ENCODE measurements around the gene EPG5.
"Not testable (repeated sequence)": the region's sequence is repeated elsewhere in the genome, so short reads cannot be mapped to it uniquely, and the experiment has no call there.

Gene EPG5

GRCh38 chr18:45838302-45839070 lies 128.6 kb downstream of the EPG5 start:
- DNase-seq (ENCODE audit: low spot score) = no peak

GRCh38 chr18:45837283-45838070 lies 129.7 kb downstream of the EPG5 start:
- DNase-seq (ENCODE audit: low spot score) = no peak

GRCh38 chr18:45836242-45837205 lies 130.6 kb downstream of the EPG5 start:
- DNase-seq (ENCODE audit: low spot score) = no peak

- no peak for DNase-seq (ENCODE audit: low spot score)
These were observed 132.0 kb downstream of the EPG5 start for GRCh38 chr18:45835057-45835636.

- DNase-seq (ENCODE audit: low spot score) = no peak
These were observed 132.8 kb downstream of the EPG5 start for GRCh38 chr18:45834306-45834705.

GRCh38 chr18:45833846-45834245 lies 133.3 kb downstream of the EPG5 start:
- no peak for DNase-seq (ENCODE audit: low spot score)

- DNase-seq (ENCODE audit: low spot score) = no peak
These were observed 136.2 kb downstream of the EPG5 start for GRCh38 chr18:45830917-45831316.

- DNase-seq (ENCODE audit: low spot score) = no peak
These were observed 137.3 kb downstream of the EPG5 start for GRCh38 chr18:45829855-45830254.

GRCh38 chr18:45828917-45829811 lies 138.0 kb downstream of the EPG5 start:
- no peak for DNase-seq (ENCODE audit: low spot score)

- not testable (repeated sequence) for DNase-seq (ENCODE audit: low spot score)
These were observed 140.4 kb downstream of the EPG5 start for GRCh38 chr18:45826716-45827115.

GRCh38 chr18:45826084-45826483 lies 141.0 kb downstream of the EPG5 start:
- no peak for DNase-seq (ENCODE audit: low spot score)

- no peak for DNase-seq (ENCODE audit: low spot score)
These were observed 141.7 kb downstream of the EPG5 start, which contains the start of gene SIGLEC15 for GRCh38 chr18:45825258-45826044. Gene SIGLEC15, plus strand, starts transcription at chr18:45825675. Its CDS starts 54 bp downstream, at chr18:45825729.

- DNase-seq (ENCODE audit: low spot score) = no peak
These were observed 145.4 kb downstream of the EPG5 start for GRCh38 chr18:45821711-45822110.

GRCh38 chr18:45821026-45821425 lies 146.1 kb downstream of the EPG5 start:
- no peak for DNase-seq (ENCODE audit: low spot score)

- DNase-seq (ENCODE audit: low spot score) = no peak
These were observed 146.9 kb downstream of the EPG5 start for GRCh38 chr18:45820106-45820745.

- DNase-seq (ENCODE audit: low spot score) = not testable (repeated sequence)
These were observed 148.4 kb downstream of the EPG5 start for GRCh38 chr18:45818765-45819164.

- DNase-seq (ENCODE audit: low spot score) = no peak
These were observed 149.6 kb downstream of the EPG5 start for GRCh38 chr18:45817543-45817942.

- DNase-seq (ENCODE audit: low spot score) = not testable (repeated sequence)
These were observed 152.4 kb downstream of the EPG5 start for GRCh38 chr18:45814733-45815132.

GRCh38 chr18:45807144-45807543 lies 160.0 kb downstream of the EPG5 start:
- DNase-seq (ENCODE audit: low spot score) = not testable (repeated sequence)

All from HuH-7.5 (cell line).